ENCODE measurements around the gene KRT3.

The KRT3 gene

GRCh38 chr12:52809166-52809565, 13.2 kb upstream of the KRT3 start:
- TF ChIP-seq CTCF (IDR thresholded peaks at IDR 0.05): no peak

GRCh38 chr12:52808573-52809160, 12.8 kb upstream of the KRT3 start:
- TF ChIP-seq CTCF (IDR thresholded peaks at IDR 0.05): no peak

GRCh38 chr12:52807544-52808470, 11.9 kb upstream of the KRT3 start:
- TF ChIP-seq CTCF (IDR thresholded peaks at IDR 0.05): no peak

GRCh38 chr12:52806821-52807543, 11.1 kb upstream of the KRT3 start:
- no peak for TF ChIP-seq CTCF (IDR thresholded peaks at IDR 0.05)

GRCh38 chr12:52806169-52806811, 10.4 kb upstream of the KRT3 start:
- no peak for TF ChIP-seq CTCF (IDR thresholded peaks at IDR 0.05)

- TF ChIP-seq CTCF (IDR thresholded peaks at IDR 0.05): no peak
These were observed 9.8 kb upstream of the KRT3 start for GRCh38 chr12:52805739-52806138.

- TF ChIP-seq CTCF (IDR thresholded peaks at IDR 0.05): no peak
These were observed 9.1 kb upstream of the KRT3 start for GRCh38 chr12:52805000-52805399.

Measured in LNCAP (cell line).